ENCODE results near the gene WARS2. TPM values are rescaled to one million over a fixed set of nuclear protein-coding genes. Genes with fewer than 3 reads are reported as not detected.

WARS2 gene
- total RNA-seq, 4 donors from 2014 or later, result 15.6 to 21.8 (median 20.1) TPM

- no peak for TF ChIP-seq CTCF (IDR thresholded peaks at IDR 0.05; ENCODE audit: low read depth)
Observed at GRCh38 chr1:119011116-119011515, 129.3 kb downstream of the WARS2 start.

GRCh38 chr1:119010201-119010600, 130.3 kb downstream of the WARS2 start:
- TF ChIP-seq CTCF (IDR thresholded peaks at IDR 0.05; ENCODE audit: low read depth), result no peak

DNA sequence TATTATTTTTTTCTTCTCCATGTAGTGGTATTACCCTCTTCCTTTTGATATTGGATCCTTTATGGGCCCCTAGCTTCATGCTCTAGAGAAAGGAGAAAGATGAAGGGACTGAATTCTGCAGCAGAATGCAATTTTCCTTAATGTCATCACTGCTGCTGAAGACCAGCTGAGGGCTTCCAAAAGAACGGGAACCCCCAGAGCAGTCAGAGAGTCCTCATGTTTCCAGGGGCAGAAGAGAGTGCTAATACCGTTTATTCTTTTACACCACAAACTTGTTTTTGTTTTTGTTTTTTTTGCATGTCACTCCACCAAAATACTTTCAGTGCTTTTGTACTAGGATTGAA, 131.2 kb downstream of the WARS2 start:
- no peak for TF ChIP-seq CTCF (IDR thresholded peaks at IDR 0.05; ENCODE audit: low read depth)

- no peak for TF ChIP-seq CTCF (IDR thresholded peaks at IDR 0.05; ENCODE audit: low read depth)
Observed at GRCh38 chr1:119008483-119009311, 131.8 kb downstream of the WARS2 start.

GRCh38 chr1:119007670-119008482, 132.6 kb downstream of the WARS2 start:
- no peak for TF ChIP-seq CTCF (IDR thresholded peaks at IDR 0.05; ENCODE audit: low read depth)

- TF ChIP-seq CTCF (IDR thresholded peaks at IDR 0.05; ENCODE audit: low read depth), result no peak
Observed at GRCh38 chr1:119007339-119007669, 133.1 kb downstream of the WARS2 start.
